GM18502 (cell line): ENCODE results near the gene REST.
A peak's percentile ranks its signal among the peaks of the same experiment; 100 is the strongest.
"Not testable (repeated sequence)": the region's sequence is repeated elsewhere in the genome, so short reads cannot be mapped to it uniquely, and the experiment has no call there.

Source experiments
- ATAC-seq: cut with Tn5 transposase; IDR thresholded peaks from one replicate; pipeline ENCODE4 v1.9.1; 2021; ENCODE audit warnings: mild to moderate bottlenecking; ENCODE audit not compliant: unreplicated experiment, poor library complexity

REST gene

GRCh38 chr4:56907489-56908205 is at the start of gene REST:
Gene REST (plus strand): TSS chr4:56907900. CDS start chr4:56910639, 2,739 bp downstream.
- peak; percentile 47 for ATAC-seq

DNA sequence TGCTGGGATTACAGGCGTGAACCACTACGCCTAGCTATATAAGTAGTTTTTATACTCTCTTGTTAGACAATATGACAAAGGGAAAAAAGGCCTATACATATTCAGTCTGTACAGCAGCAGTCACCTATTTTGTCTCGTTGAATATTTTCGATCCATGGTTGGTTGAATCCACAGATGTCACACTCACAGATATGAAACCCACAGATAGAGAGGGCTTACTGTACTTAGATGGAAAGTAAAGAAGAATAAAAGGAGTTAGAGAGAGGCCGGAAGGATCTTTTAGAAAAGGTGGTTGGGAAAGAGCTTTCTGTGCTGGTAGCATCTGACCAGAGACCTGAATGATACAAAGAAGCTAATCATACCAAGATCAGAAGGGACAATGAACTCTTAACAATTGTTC is 47.9 kb upstream of the REST start:
- peak; percentile 74 for ATAC-seq

- ATAC-seq = peak; percentile 35
These were observed 46.9 kb upstream of the REST start for GRCh38 chr4:56860781-56861180.

DNA sequence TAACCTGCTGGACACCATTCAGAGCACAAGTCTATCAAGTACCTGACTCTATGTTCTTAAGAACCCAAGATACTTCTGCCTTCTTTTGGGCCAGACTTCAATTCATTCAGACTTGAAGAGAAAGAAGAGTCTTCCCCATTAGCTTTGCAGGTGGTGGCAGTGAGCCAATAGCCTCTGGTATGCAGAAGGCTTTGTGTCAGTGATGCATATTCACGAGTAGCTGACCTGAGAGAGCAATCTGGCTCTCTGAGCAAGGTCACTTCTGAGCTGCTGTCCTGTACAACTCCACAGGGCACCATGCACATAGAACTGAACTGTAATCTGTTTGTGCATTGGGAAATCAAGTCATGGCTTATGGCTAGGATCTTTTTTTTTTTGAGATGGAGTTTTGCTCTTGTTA is 46.3 kb upstream of the REST start:
- no peak for ATAC-seq

DNA sequence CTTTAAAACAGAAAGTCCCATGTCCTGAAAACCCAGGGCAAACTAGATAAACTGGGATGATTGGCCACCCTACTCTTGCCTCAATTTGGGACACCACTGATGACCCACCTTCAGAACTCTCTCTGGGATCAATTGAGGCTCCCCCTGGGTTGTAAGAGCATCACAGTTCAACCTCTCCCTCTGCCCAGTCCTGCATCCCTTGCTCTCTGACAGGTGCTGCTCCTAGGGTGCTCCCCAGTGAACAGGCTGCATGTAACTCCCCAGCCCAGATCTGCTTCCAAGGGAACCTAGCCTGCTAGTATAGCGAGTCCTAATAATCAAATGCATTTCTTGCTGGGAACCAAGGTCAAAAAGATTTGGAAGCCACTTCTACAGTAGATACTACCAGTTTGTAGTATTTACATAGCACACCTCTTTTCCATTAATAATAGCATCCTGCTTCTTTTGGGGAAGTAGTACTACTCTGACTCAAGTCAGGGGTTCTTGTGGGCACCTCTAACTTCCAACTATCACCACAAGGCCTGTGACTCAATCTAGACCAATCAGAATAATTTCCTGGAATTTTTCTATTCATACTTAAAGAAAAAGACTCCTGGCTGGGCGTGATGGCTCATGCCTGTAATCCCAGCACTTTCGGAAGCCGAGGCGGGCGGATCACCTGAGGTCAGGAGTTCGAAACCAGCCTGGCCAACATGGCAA is 44.1 kb upstream of the REST start:
- peak; percentile 53 for ATAC-seq

- ATAC-seq = no peak
These were observed 36.8 kb upstream of the REST start for GRCh38 chr4:56870946-56871345.

- ATAC-seq = no peak
These were observed 36.3 kb upstream of the REST start for GRCh38 chr4:56871371-56871866.

DNA sequence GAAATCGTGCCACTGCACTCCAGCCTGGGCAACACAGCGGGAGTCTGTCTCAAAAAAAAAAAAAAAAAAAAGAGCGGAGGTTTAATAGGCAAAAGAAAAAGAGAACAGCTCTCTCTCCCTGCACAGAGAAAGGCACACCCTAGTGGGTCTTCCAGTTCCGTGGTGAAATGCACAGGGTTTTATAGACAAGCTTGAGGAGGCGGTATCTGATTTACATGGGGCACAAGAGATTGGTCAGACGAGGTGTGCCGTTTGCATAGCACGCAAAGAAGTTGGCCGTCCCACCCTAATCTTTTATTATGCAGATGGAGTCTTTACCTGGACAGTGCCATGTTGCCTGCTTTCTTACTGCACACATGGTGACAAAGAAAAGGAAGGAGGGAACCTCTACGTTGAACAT is 33.5 kb upstream of the REST start:
- ATAC-seq = no peak

GRCh38 chr4:56874923-56875322 is 32.8 kb upstream of the REST start:
- ATAC-seq = no peak

DNA sequence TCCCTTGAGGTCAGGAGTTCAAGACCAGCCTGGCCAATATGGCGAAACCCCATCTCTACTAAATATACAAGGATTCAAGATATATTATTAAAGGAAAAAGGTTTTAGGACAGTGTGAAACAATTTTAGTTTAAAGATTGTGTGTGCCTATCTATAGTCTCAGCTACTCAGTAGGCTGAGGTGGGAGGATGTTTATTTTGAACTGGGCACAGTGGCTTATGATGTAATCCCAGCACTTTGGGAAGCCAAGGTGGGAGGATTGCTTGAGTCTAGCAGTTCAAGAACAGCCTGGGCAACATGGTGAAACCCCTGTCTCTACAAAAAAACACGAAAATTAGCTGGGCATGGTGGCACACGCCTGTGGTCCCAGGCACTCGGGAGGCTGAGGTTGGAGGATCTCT is 31.4 kb upstream of the REST start:
- no peak for ATAC-seq

DNA sequence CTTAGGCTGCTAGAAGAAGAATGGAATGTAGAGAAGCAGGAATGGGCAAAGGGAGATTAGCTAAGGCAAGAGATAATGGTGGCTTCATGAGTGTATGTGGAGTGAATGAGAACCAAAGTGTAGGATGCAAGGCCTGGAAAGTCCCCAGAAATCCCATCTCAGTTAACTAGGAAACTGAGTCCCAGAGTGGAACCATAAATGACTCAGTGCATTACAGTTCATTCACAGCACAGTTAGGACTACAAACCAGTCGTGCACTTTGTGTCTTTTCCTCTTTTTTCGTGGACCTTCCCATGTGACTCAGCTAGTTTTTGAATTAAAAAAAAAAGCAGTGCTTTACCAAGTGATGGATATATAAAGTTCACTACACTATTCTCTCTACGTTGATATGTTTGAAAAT is 27.7 kb upstream of the REST start:
- ATAC-seq = no peak

DNA sequence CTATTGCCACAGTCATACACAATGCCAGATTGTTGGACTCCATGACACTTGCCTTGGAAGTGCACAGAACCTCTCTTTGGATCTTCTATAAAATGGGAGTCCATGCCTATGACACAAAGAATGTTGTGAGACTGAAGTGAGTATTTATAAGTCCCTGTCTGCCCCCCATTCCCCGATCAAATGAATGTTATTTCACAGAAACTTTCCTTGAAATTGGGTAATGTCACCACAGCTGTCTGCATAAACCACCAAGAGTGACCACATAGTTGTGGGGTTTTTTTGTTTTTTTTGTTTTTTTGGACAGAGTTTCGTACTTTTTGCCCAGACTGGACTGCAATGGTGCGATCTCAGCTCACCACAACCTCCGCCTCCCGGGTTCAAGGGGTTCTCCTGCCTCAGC is 27.1 kb upstream of the REST start:
- ATAC-seq = no peak

DNA sequence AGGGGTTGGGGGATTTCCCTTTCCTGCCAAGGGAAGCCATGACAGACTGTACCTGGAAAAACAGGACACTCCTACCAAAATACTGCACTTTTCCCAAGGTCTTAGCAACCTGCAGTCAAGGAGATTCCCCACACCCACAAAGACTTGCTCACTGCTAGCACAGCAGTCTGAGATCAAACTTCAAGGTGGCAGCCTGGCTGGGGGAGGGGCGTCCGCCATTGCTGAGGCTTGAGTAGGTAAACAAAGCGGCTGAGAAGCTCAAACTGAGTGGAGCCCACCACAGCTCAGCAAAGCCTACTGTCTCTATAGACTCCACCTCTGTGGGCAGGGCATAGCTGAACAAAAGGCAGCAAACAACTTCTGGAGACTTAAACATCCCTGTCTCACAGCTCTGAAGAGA is 23.2 kb upstream of the REST start:
- ATAC-seq = not testable (repeated sequence)

DNA sequence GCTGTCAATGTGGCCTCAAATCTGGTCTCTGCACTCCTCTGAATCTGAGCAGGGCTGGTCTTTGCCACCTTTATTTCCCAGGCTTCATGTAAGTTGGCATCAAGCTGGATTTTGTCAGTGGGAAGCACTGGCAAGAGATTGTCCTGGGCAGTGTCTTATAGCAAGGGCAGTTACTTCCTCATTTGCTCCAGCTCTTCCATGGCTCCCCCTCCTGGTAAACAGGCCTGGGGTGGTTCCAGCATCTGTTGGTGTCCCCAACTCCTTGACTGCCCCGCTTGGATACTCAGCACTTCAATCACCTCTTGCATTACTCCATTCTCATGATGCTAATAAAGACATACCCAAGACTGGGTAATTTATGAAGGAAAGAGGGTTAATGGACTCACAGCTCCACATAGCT is 15.0 kb upstream of the REST start:
- no peak for ATAC-seq

- ATAC-seq = not testable (repeated sequence)
These were observed 9.9 kb upstream of the REST start for GRCh38 chr4:56897842-56898241.

DNA sequence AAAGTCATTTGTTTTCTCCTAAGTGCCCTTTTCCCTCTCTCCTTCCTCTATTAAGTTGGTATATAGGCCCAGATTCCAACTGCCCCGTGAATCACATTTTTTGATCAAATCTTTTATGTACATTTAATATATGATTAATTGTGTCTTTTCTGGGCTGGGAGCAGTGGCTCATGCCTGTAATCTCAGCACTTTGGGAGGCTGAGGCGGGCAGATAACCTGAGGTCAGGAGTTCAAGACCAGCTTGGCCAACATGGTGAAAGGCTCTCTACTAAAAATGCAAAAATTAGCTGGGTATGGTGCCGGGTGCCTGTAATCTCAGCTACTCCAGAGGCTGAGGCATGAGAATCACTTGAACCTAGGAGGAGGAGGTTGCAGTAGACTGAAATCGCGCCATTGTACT is 7.5 kb upstream of the REST start:
- ATAC-seq = not testable (repeated sequence)

DNA sequence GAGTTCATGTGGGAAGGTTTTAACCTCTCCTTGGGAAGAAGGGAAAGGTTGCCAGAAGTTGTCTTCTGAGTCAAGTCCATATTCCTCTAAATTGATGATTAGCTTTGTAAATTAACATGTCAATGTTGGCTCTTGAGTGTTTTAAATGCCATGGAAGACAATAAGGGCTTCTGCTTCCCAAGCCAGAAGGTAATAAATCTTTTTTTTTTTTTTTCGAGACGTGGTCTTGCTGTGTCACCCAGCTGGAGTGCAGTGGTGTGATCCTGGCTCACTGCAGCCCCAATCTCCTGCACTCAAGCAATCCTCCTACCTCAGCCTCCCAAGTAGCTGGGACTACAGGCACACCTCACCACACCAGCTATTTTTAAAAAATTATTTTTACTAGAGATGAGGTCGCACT is 5.0 kb upstream of the REST start:
- no peak for ATAC-seq

- no peak for ATAC-seq
These were observed 1.9 kb upstream of the REST start for GRCh38 chr4:56905796-56906195.

DNA sequence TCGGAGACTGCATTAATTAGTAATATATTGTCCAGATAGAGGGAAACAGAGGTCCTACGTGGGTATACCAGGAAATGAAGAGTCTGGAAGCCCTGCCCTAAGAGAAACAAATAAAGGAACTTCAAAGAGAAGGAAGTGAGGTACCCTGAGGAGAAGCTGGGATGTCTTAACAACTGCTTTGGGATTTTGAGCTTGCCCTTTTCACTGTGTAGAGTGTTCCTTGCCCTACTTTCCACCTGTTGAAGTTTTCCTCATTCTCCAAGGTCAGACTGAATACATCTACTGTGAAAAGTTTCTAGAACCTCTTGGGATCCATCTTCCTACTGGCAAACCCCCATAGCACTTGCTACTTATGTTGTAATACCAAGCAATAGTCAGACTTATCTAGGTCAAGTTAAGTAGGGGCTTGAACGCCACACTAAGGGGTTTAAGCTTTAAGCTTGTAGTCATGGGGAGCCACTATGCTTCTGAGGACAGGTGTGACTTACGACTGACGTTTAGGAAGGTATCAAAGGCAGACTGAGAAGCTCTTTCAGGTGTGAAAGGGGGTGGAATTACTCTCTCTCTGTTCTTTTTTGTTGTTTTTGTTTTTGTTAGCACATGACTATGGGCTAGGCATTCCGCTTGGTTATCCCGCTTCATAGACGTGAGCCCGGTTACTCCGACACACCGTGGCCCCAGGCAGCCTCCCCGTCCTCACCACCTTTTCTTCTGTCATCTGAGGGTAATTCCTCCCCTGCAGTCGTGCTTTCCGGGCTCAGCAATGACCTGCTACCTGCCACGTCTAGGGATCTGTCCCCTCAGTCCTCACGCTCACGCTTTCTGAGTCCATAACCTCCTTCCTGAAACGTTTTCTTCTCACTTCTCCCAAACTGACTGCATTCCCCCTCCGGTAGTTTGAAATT is 959 bp upstream of the REST start:
- ATAC-seq = no peak

DNA sequence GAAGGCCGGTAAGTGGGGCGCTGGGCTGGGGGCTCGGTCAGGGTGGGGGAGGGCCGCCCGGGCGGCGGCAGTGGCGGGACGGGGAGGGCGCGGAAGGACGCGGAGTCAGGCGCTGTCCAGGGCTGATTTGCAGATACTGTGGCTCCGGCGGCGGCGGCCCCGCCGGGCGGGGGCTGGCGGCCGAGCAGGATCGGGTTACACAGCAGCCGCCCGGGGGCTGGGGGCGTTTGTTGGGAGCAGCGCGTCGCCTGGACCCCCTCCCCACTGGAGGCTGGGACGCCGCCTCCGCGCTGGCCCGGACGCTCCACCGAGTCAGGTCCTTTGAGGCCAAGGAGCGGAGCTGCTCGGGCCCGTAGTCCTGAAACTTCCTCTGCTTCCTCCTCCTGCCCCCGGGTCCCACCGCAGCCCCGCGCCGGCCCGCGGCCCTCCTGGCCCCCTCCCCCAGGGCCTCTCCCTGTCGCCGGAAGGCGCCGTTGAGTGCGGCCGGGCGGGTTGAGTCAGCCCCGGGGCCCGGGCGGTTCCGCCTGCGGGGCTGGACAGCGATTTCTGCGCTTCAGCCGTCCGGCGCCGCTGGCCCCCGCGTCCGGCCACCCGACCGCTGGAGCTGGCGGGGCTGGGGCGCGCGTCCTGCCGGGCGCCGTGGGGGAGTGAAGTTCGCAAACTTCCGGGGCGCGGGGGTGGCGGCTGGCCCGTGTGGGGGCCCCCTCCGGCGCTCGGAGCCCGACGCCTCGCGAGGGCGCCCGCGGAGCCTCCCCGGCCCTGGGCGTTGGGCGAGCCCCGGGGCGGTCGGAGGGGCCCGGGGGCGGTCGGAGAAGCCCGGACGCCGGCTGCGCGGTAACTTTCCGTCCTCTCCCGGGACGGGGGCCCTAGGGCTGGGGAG is 746 bp downstream of the REST start:
- ATAC-seq = peak; percentile 64
